Esophagus muscularis mucosa (tissue), 4 donors: ENCODE measurements around the gene DNAH17. TPM values are rescaled to one million over a fixed set of nuclear protein-coding genes. Genes with fewer than 3 reads are reported as not detected.

Source experiments
- DNase-seq: peaks from one replicate; pipeline ENCODE4 v3.0.0-alpha.2; 2017; ENCODE audit errors: extremely low spot score
- H3K27ac ChIP-seq, 4 donors: fragments of 200-600 bp; sonication (generic); replicated peaks in 1 of 4; 1 replicate in 3 of 4; 2 replicates in 1 of 4; pipeline ENCODE4 v1.5.1; 2016 to 2019; ENCODE audit warnings: mild to moderate bottlenecking in 1 of 4
- H3K27me3 ChIP-seq, 4 donors: fragments of 200-600 bp; sonication (generic); one replicate each; pipeline versions ENCODE4 v1.5.1 to v1.6.0; 2016 to 2019
- H3K36me3 ChIP-seq, 4 donors: fragments of 200-600 bp; sonication (generic); one replicate each; pipeline ENCODE4 v1.5.1; 2016 to 2019
- H3K4me1 ChIP-seq, 4 donors: fragments of 200-600 bp; sonication (generic); one replicate each; pipeline ENCODE4 v1.5.1; 2016 to 2019
- H3K4me3 ChIP-seq, 4 donors: fragments of 200-600 bp; sonication (generic); 1 replicate in 2 of 4; 2 replicates in 2 of 4; pipeline ENCODE4 v1.5.1; 2016 to 2019; ENCODE audit warnings: mild to moderate bottlenecking in 4 of 4, moderate library complexity in 1 of 4
- H3K9me3 ChIP-seq, 4 donors: fragments of 200-600 bp; sonication (generic); 1 replicate in 3 of 4; 2 replicates in 1 of 4; pipeline ENCODE4 v1.5.1; 2016 to 2019
- CTCF ChIP-seq, 3 experiments: fragments of 200-600 bp in 2 of 3; fragments of 450-650 bp in 1 of 3; sonication (generic) in 2 of 3; IDR thresholded peaks; one replicate each; pipeline ENCODE4 v1.5.1; 2017 to 2019; ENCODE audit warnings: antibody characterized with exemption in 3 of 3, mild to moderate bottlenecking in 2 of 3, moderate library complexity in 1 of 3
- EP300 ChIP-seq: sonication (generic); formaldehyde crosslinking; IDR thresholded peaks from one replicate; pipeline ENCODE4 v1.6.1; 2017; ENCODE audit warnings: antibody characterized with exemption
- POLR2A ChIP-seq: fragments of 450-650 bp; IDR thresholded peaks from one replicate; pipeline ENCODE4 v1.6.1; 2017; ENCODE audit warnings: antibody characterized with exemption, moderate library complexity, mild to moderate bottlenecking, low read depth
- POLR2AphosphoS5 ChIP-seq, 2 donors: sonication (generic); formaldehyde crosslinking; IDR thresholded peaks; one replicate each; pipeline ENCODE4 v1.6.1; 2017; ENCODE audit warnings: antibody characterized with exemption in 2 of 2
- WGBS: methylation state at CpG from one replicate; pipeline ENCODE4 v1.1.5; 2018; 5-methylcytosine and 5-hydroxymethylcytosine counted together
- intact Hi-C: fragments of 100-400 bp; cut with DNase I; formaldehyde crosslinking; loops from one replicate; pipeline ENCODE4 v1.15.1; 2023
- total RNA-seq, 4 donors: library from RNA; depleted of rRNA; stranded (reverse); fragments of >200 nt; gene quantifications; one replicate each; pipeline versions ENCODE4 v1.1.0 to v1.2.1, GENCODE V29; 2016

The DNAH17 gene, protein sequence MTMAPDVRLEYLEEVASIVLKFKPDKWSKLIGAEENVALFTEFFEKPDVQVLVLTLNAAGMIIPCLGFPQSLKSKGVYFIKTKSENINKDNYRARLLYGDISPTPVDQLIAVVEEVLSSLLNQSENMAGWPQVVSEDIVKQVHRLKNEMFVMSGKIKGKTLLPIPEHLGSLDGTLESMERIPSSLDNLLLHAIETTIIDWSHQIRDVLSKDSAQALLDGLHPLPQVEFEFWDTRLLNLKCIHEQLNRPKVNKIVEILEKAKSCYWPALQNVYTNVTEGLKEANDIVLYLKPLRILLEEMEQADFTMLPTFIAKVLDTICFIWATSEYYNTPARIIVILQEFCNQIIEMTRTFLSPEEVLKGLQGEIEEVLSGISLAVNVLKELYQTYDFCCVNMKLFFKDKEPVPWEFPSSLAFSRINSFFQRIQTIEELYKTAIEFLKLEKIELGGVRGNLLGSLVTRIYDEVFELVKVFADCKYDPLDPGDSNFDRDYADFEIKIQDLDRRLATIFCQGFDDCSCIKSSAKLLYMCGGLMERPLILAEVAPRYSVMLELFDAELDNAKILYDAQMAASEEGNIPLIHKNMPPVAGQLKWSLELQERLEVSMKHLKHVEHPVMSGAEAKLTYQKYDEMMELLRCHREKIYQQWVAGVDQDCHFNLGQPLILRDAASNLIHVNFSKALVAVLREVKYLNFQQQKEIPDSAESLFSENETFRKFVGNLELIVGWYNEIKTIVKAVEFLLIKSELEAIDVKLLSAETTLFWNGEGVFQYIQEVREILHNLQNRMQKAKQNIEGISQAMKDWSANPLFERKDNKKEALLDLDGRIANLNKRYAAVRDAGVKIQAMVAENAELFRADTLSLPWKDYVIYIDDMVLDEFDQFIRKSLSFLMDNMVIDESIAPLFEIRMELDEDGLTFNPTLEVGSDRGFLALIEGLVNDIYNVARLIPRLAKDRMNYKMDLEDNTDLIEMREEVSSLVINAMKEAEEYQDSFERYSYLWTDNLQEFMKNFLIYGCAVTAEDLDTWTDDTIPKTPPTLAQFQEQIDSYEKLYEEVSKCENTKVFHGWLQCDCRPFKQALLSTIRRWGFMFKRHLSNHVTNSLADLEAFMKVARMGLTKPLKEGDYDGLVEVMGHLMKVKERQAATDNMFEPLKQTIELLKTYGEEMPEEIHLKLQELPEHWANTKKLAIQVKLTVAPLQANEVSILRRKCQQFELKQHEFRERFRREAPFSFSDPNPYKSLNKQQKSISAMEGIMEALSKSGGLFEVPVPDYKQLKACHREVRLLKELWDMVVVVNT (N-terminal part only)
- total RNA-seq, result not detected

- no peak within 1 kb of the TSS for H3K27ac ChIP-seq
- TF ChIP-seq CTCF (IDR thresholded peaks at IDR 0.05) (no peak), EP300 (no peak), POLR2A (no peak), POLR2AphosphoS5 (IDR thresholded peaks at IDR 0.05) (no peak)
- H3K4me3 ChIP-seq, result no peak within 1 kb of the TSS
- no peaks in the 10 kb centered on the region for H3K36me3 ChIP-seq
- no peaks in the 10 kb centered on the region for H3K27me3 ChIP-seq
- intact Hi-C loops, result no loop called here
- H3K4me1 ChIP-seq, result no peaks in the 10 kb centered on the region
- WGBS, result 83% methylated on average over 9 of the region's 9 CpGs
- no peak for DNase-seq
- H3K9me3 ChIP-seq, result no peaks in the 10 kb centered on the region
Measured at GRCh38 chr17:78577296-78577695, at the start of gene DNAH17. DNAH17 (minus strand) TSS chr17:78577396; CDS start chr17:78575057, 2,339 bp downstream.

GRCh38 chr17:78624324-78625151 lies 47.3 kb upstream of the DNAH17 start:
- TF ChIP-seq POLR2AphosphoS5 (IDR thresholded peaks at IDR 0.05) (no peak), EP300 (no peak), CTCF (IDR thresholded peaks at IDR 0.05) (no peak), POLR2A (no peak)
- Histone ChIP-seq H3K9me3 (no peaks in the 10 kb centered on the region), H3K4me1 (no peaks in the 10 kb centered on the region), H3K4me3 (no peak overlapping the region), H3K36me3 (no peaks in the 10 kb centered on the region), H3K27me3 (no peaks in the 10 kb centered on the region), H3K27ac (no peak overlapping the region)
- intact Hi-C loops, result no loop called here
- DNase-seq, result no peak
- WGBS, result 90% methylated on average over 14 of the region's 14 CpGs

DNA sequence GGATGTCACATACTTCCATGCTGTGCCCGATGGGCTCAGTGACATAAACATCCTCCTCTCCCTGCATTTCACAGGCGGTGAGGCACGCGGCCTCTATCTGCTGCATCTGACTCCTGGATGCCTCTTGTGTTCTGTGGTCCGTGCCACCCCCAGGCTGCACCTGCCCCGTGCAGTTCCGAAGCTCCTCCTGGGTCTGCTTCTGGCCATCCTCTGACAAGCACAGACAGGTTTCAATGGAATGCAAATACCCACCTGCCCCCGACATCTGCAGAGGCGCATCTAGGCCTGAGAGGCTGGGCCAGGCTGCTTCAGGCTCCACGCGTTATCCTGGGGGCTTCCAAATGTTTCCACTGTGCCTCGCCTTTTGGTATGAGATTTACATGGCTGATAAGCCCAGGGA lies 46.3 kb upstream of the DNAH17 start:
- Histone ChIP-seq H3K36me3 (no peaks in the 10 kb centered on the region), H3K27ac (no peak overlapping the region), H3K9me3 (no peaks in the 10 kb centered on the region), H3K4me1 (no peaks in the 10 kb centered on the region), H3K27me3 (no peaks in the 10 kb centered on the region), H3K4me3 (no peak overlapping the region)
- intact Hi-C loops, result no loop called here
- no peak for TF ChIP-seq POLR2AphosphoS5 (IDR thresholded peaks at IDR 0.05)
- TF ChIP-seq EP300, result no peak
- no peak for TF ChIP-seq POLR2A
- TF ChIP-seq CTCF (IDR thresholded peaks at IDR 0.05), result no peak
- 92% methylated on average over 12 of the region's 12 CpGs for WGBS
- DNase-seq, result no peak
